GM12865 (cell line): Measurements from ENCODE around the gene ZMYND12.

Source experiments
- DNase-seq: peaks from one replicate; pipeline ENCODE4 v3.0.0; 2010; ENCODE audit warnings: low read depth
- H3K4me3 ChIP-seq: 2 replicates; pipeline ENCODE4 v1.5.1; 2011; ENCODE audit warnings: mild to moderate bottlenecking, low read depth, low read length, control low read depth
- CTCF ChIP-seq: IDR thresholded peaks from 2 replicates; pipeline ENCODE4 v1.5.1; 2011; ENCODE audit warnings: low read length, control low read depth, low read depth, inconsistent platforms; ENCODE audit not compliant: insufficient read depth; ENCODE audit errors: missing control alignments

The ZMYND12 gene

GRCh38 chr1:42430286-42431135 is 25.3 kb downstream of the ZMYND12 start:
- DNase-seq, result peak; percentile 14
- H3K4me3 ChIP-seq, result no peak overlapping the region
- TF ChIP-seq CTCF, result no peak

GRCh38 chr1:42429603-42430002 is 26.2 kb downstream of the ZMYND12 start:
- DNase-seq, result no peak
- H3K4me3 ChIP-seq, result no peak overlapping the region
- no peak for TF ChIP-seq CTCF

GRCh38 chr1:42427240-42427639 is 28.6 kb downstream of the ZMYND12 start:
- TF ChIP-seq CTCF, result no peak
- H3K4me3 ChIP-seq, result no peak overlapping the region
- DNase-seq, result no peak

GRCh38 chr1:42424201-42424600 is 31.6 kb downstream of the ZMYND12 start:
- TF ChIP-seq CTCF, result no peak
- H3K4me3 ChIP-seq, result no peak overlapping the region
- DNase-seq, result no peak

GRCh38 chr1:42423681-42424080 is 32.1 kb downstream of the ZMYND12 start:
- no peak overlapping the region for H3K4me3 ChIP-seq
- TF ChIP-seq CTCF, result no peak
- no peak for DNase-seq

- TF ChIP-seq CTCF, result no peak
- no peak overlapping the region for H3K4me3 ChIP-seq
- DNase-seq, result no peak
Observed at GRCh38 chr1:42422737-42423136, 33.1 kb downstream of the ZMYND12 start.
